Coronary artery (tissue), 2 donors: ENCODE measurements around the gene BCKDK.

Source experiments
- DNase-seq: peaks from one replicate; pipeline ENCODE4 v3.0.0-alpha.2; 2017; ENCODE audit warnings: low spot score
- H3K27ac ChIP-seq, 2 donors: fragments of 200-600 bp; sonication (generic); one replicate each; pipeline ENCODE4 v1.5.1; 2016 to 2019
- H3K4me3 ChIP-seq: fragments of 200-600 bp; sonication (generic); 2 replicates; pipeline ENCODE4 v1.5.1; 2016; ENCODE audit warnings: mild to moderate bottlenecking, moderate library complexity
- TF ChIP-seq, protein P1 (sequence below): fragments of 200-600 bp; sonication (generic); IDR thresholded peaks from one replicate; pipeline ENCODE4 v1.5.1; 2019; ENCODE audit warnings: antibody characterized with exemption

Gene BCKDK

DNA sequence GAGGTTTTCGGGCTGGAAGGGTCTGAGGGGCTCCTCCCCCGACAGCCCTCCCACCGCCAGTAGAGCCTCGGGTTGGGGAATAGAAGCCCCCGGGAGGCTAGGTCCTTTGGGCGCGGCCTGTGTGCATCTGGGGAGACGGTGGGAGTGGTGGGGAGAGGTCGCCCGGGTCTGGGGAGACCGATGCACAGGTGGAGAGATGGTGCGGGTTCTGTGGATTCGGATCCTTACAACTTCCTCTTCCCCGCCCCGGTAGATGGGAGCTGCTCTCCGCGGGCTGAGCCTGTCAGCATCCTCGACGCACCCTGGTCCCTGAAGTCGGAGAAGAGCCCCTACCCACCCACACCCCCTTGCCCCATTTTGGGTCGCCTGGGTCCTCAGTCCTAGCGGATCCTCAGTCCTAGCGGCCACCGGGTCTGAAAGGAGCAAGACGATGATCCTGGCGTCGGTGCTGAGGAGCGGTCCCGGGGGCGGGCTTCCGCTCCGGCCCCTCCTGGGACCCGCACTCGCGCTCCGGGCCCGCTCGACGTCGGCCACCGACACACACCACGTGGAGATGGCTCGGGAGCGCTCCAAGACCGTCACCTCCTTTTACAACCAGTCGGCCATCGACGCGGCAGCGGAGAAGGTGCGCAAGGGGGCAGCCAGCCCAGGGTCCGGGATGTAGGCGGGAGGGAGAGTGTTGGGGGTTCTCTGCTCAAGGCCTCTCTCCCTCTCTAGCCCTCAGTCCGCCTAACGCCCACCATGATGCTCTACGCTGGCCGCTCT lies 790 bp downstream of the BCKDK start:
- no peak for DNase-seq
- Histone ChIP-seq H3K4me3 (peak overlapping the region; percentile 76), H3K27ac (peak overlapping the region; percentile 83 to 87)
- TF ChIP-seq, protein P1, sequence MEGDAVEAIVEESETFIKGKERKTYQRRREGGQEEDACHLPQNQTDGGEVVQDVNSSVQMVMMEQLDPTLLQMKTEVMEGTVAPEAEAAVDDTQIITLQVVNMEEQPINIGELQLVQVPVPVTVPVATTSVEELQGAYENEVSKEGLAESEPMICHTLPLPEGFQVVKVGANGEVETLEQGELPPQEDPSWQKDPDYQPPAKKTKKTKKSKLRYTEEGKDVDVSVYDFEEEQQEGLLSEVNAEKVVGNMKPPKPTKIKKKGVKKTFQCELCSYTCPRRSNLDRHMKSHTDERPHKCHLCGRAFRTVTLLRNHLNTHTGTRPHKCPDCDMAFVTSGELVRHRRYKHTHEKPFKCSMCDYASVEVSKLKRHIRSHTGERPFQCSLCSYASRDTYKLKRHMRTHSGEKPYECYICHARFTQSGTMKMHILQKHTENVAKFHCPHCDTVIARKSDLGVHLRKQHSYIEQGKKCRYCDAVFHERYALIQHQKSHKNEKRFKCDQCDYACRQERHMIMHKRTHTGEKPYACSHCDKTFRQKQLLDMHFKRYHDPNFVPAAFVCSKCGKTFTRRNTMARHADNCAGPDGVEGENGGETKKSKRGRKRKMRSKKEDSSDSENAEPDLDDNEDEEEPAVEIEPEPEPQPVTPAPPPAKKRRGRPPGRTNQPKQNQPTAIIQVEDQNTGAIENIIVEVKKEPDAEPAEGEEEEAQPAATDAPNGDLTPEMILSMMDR, result no peak

DNA sequence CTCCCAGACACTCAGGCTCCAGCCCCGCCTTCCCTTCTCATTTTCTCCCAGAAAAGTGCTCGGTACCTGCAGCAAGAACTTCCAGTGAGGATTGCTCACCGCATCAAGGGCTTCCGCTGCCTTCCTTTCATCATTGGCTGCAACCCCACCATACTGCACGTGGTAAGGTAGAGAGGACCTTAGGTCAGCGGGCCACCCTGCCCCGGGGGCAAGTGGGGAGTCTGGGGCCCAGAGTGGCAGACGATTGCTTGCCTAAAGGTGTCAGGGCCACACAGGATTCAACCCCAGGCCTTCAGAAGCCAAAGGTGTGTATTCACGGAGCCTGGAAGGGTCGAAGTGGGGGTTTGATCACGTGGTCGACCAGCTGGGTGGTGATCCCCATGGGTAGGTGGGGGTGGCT lies 1.4 kb downstream of the BCKDK start:
- no peak for DNase-seq
- TF ChIP-seq, protein P1, result no peak
- peak overlapping the region in 1 of 2 donors; percentile 87 for H3K27ac ChIP-seq
- H3K4me3 ChIP-seq, result peak overlapping the region; percentile 76

DNA sequence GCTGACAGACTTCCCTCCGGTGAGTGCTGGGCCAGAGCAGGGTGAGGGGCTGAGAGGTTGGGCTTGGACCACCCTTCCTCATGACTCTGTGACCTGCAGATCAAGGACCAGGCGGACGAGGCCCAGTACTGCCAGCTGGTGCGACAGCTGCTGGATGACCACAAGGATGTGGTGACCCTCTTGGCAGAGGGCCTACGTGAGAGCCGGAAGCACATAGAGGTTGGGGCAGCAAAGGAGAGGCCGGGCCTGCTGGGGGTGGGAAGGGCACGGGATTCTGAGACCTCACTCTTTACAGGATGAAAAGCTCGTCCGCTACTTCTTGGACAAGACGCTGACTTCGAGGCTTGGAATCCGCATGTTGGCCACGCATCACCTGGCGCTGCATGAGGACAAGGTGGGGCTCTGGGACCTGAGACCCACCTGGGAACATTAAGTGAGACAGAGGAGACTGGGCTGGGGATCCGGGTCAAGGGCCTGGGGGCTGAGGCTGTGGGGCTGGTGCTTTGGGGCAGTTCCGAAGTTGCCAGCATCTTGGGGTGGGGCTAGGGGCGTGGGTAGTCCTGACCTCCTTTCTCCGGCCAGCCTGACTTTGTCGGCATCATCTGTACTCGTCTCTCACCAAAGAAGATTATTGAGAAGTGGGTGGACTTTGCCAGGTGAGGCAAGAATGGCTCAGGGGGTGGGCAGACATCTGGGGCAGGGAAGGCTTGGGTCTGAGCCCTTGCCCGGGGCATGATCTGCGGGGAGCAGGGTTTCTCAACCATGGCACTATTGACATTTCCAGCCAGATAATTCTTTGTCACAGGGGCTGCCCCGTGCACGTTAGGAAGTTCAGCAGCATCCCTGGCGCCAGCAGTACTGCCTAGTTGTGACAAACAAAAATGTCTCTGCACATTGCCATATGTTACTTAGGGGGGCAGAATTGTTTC lies 2.2 kb downstream of the BCKDK start:
- Histone ChIP-seq H3K27ac (no peak overlapping the region), H3K4me3 (no peak overlapping the region)
- no peak for DNase-seq
- TF ChIP-seq, protein P1, result no peak

DNA sequence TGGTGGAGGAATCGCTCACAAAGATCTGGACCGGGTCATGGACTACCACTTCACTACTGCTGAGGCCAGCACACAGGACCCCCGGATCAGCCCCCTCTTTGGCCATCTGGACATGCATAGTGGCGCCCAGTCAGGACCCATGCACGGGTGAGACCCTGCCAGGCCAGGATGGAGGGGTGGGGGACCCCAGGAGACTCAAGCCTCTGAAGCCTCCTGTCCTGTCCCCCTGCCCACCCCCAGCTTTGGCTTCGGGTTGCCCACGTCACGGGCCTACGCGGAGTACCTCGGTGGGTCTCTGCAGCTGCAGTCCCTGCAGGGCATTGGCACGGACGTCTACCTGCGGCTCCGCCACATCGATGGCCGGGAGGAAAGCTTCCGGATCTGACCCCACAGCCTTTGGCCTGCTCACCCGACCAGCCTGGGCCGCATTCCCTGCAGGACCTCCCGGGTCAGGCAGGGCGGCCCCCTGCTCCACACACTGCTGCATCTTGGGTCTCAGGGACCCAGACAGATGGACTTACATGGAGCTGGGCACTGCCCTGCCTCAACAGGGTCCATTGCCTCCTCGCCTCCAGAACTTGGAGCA lies 3.8 kb downstream of the BCKDK start:
- Histone ChIP-seq H3K27ac (no peak overlapping the region), H3K4me3 (no peak overlapping the region)
- TF ChIP-seq, protein P1, result no peak
- no peak for DNase-seq

DNA sequence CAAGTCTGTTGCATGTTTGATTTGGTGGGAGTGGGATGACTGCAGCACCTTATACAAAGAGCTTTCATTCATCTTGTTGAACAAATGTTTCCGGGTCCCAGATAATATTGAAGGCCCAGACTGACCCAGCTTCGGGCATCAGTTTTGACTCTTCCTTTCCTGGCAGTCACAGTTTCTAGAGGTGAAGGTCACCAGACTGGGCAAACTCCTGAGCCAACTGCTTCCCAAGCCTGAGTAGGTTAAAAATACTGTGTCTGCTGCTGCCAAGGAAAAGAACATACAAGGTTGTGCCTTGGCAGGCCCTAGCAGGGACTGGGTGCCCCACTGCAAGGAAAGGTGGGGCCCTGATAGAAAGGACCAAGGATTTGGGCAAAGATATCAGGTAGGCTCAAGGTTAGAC lies 4.5 kb downstream of the BCKDK start:
- Histone ChIP-seq H3K4me3 (no peak overlapping the region), H3K27ac (peak overlapping the region in 1 of 2 donors; percentile 60)
- TF ChIP-seq, protein P1, result no peak
- DNase-seq, result no peak

DNA sequence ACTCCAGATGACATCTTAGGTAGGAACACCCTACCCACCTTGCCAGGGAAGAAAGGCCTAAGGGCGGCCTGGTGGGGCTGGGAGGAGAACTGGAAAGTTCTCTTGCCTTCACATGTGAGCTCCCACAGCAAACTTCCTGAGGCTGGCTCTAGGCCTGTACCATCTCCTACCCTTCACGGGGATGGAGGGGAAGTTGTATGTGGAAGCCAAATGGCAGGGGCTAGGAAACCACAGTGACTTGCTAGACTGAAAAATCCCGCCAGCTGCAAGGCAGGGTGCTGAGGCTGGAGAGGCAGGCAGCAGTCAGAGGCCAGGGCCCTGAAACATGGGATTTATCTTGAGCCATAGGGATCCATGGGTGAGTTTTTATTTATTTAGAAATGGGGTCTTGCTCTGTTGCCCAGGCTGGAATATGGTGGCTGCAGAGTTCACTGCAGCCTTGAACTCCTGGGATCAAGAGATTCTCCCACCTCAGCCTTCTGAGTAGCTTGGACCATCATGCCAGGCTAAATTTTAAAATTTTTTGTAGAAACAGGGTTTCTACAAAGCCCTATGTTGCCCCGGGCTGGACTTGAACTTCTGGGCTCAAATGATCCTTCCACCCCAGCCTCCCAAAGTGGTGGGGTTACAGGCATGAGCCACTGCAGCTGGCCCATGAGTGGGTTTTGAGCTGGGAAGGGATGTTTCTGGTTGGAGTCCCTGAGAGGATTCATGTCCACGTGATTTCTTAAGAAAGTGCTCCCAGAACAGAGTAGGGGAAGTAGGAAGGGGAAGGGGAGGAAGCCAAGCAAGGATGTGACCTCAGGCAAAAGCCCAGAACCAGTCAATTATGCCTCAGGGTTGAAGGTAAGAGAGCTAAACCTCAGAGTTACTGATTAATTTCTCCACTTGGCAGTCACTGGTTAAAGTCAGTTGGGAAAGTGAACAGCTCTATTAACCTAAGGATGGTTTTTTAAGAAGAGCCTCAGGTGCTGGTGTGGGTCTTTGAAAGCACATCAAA lies 5.2 kb downstream of the BCKDK start:
- TF ChIP-seq, protein P1, result no peak
- H3K27ac ChIP-seq, result peak overlapping the region in 1 of 2 donors; percentile 60
- H3K4me3 ChIP-seq, result no peak overlapping the region
- no peak for DNase-seq
